NCI-H748 (cell line): Measurements from ENCODE around the gene EXOG.
"Not testable (repeated sequence)": the region's sequence is repeated elsewhere in the genome, so short reads cannot be mapped to it uniquely, and the experiment has no call there.

Experiments
- DNase-seq: peaks from one replicate; lab custom pipeline; 2025; ENCODE audit not compliant: unreplicated experiment; lab: John Stamatoyannopoulos, UW

The EXOG gene

GRCh38 chr3:38561746-38562466, 65.8 kb downstream of the EXOG start:
- DNase-seq: no peak

GRCh38 chr3:38562467-38562925, 66.4 kb downstream of the EXOG start:
- DNase-seq: no peak

- DNase-seq: no peak
Observed at GRCh38 chr3:38563070-38563885, 67.1 kb downstream of the EXOG start.

- DNase-seq: no peak
Observed at GRCh38 chr3:38563886-38564270, 67.7 kb downstream of the EXOG start.

- no peak for DNase-seq
Observed at GRCh38 chr3:38564631-38565338, 68.6 kb downstream of the EXOG start.

- DNase-seq: no peak
Observed at GRCh38 chr3:38565339-38566214, 69.4 kb downstream of the EXOG start.

- no peak for DNase-seq
Observed at GRCh38 chr3:38566215-38566528, 70.0 kb downstream of the EXOG start.

GRCh38 chr3:38566794-38567193, 70.7 kb downstream of the EXOG start:
- DNase-seq: not testable (repeated sequence)

- no peak for DNase-seq
Observed at GRCh38 chr3:38567498-38567897, 71.4 kb downstream of the EXOG start.

- DNase-seq: no peak
Observed at GRCh38 chr3:38573111-38573510, 77.0 kb downstream of the EXOG start.

GRCh38 chr3:38573556-38573955, 77.4 kb downstream of the EXOG start:
- DNase-seq: no peak

- no peak for DNase-seq
Observed at GRCh38 chr3:38574411-38575278, 78.5 kb downstream of the EXOG start.

- DNase-seq: no peak
Observed at GRCh38 chr3:38575279-38575843, 79.2 kb downstream of the EXOG start.
